Fibroblast of villous mesenchyme (primary cell): Measurements from ENCODE around the gene CNST. TPM values are rescaled to one million over a fixed set of nuclear protein-coding genes. Genes with fewer than 3 reads are reported as not detected.
"Not testable (repeated sequence)": the region's sequence is repeated elsewhere in the genome, so short reads cannot be mapped to it uniquely, and the experiment has no call there.

ENCODE experiments used
- DNase-seq: peaks from one replicate; pipeline ENCODE4 v3.0.0-alpha.2; 2010; ENCODE audit warnings: low read depth
- H3K4me3 ChIP-seq: 2 replicates; pipeline ENCODE4 v1.5.1; 2011; ENCODE audit warnings: low read depth, mild to moderate bottlenecking, low read length
- total RNA-seq: library from RNA; depleted of rRNA; stranded (reverse); fragments of >200 nt; gene quantifications from 2 replicates; pipeline ENCODE4 v1.2.3, GENCODE V29; 2012
- TF ChIP-seq, protein P1 (sequence below): IDR thresholded peaks from 2 replicates; pipeline ENCODE4 v1.5.1; 2012; ENCODE audit warnings: low read depth, mild to moderate bottlenecking, low read length; ENCODE audit not compliant: insufficient read depth

Gene CNST
- total RNA-seq, 1 donor: 44.0 TPM

DNA sequence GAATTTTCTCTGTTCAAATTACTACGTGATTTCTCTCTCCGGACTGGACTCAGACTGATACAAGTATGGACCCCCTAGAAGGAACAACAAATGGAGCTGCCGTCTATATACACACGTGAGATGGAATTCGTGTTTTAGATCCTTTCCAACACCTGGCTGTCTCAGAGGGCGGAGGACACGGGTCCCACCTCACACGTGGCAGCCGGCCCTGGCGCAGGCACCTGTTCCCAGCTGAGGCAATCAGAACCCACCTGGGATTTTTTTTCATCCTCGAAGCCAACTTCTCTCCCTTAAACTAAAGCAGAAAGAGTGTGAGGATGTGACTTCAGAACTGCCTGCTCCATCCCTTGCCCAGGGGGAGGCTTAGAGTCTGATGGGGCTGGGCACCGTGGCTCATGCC lies 123.8 kb downstream of the CNST start:
- H3K4me3 ChIP-seq: no peak overlapping the region
- TF ChIP-seq, protein P1, sequence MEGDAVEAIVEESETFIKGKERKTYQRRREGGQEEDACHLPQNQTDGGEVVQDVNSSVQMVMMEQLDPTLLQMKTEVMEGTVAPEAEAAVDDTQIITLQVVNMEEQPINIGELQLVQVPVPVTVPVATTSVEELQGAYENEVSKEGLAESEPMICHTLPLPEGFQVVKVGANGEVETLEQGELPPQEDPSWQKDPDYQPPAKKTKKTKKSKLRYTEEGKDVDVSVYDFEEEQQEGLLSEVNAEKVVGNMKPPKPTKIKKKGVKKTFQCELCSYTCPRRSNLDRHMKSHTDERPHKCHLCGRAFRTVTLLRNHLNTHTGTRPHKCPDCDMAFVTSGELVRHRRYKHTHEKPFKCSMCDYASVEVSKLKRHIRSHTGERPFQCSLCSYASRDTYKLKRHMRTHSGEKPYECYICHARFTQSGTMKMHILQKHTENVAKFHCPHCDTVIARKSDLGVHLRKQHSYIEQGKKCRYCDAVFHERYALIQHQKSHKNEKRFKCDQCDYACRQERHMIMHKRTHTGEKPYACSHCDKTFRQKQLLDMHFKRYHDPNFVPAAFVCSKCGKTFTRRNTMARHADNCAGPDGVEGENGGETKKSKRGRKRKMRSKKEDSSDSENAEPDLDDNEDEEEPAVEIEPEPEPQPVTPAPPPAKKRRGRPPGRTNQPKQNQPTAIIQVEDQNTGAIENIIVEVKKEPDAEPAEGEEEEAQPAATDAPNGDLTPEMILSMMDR: no peak
- DNase-seq: no peak

DNA sequence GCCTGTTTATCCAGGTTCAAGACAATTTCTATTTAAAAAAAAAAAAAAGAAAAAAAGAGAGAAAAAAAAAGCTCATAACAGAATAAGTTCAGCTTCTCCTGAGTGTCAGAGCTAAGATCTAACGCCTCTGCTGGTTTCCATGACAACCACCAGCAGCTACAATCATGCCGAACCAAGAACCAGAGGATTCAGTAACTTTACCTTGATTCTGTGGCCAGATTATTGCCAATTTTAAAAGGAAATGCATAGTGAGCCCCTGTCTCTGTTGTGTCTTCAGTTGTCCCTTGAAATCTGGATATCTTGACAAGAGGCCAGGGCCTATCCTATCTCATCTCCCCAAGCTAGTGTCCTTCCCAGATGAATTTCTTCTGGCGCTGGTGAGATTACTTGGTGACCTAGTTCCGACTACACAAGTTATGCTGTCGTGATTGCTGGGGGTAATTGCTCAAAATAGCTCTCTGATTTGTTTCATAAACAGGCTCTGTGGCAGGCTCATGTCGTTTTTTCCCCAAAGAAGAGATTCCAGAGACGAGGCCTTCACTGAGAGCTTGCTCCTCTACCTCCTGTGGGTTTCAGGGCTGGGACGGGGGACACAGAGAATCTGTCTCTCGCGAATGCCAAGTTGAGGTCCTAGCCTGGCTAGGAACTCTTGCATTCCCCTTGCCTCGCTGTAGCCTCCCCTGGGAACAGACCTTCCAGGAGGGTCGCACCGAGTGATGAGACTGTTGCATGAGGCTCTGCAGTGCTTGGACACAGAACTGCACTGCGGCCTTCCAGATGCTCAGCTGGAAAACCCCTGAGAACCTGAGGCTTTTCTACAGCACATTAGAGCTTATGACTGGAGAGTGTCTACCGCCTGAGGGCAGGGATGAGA lies 125.6 kb downstream of the CNST start:
- TF ChIP-seq, protein P1: no peak
- no peak for DNase-seq

DNA sequence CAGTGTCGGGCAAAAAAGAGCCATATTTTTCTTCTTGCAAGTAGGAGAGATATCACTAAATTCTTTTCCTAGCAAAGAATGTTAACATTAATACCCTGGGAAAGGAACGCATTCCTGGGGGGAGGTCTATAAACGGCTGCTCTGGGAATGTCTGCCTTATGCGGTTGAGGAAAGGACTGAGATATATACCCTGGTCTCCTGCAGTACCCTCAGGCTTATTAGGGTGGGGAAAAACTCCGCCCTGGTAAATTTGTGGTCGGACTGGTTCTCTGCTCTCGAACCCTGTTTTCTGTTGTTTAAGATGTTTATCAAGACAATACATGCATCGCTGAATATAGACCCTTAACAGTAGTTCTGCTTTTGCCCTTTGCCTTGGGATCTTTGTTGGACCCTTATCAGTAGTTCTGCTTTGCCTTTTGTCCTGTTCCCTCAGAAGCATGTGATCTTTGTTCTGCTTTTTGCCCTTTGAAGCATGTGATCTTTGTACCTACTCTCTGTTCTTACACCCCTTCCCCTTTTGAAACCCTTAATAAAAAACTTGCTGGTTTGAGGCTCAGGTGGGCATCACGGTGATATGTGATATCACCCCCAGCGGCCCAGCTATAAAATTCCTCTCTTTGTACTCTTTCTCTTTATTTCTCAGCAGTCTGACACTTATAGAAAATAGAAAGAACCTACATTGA lies 128.1 kb downstream of the CNST start:
- DNase-seq, H3K4me3 ChIP-seq: not testable (repeated sequence)

More for the DNA sequence above, 125.6 kb downstream of the CNST start:
- H3K4me3 ChIP-seq: no peak overlapping the region

DNA sequence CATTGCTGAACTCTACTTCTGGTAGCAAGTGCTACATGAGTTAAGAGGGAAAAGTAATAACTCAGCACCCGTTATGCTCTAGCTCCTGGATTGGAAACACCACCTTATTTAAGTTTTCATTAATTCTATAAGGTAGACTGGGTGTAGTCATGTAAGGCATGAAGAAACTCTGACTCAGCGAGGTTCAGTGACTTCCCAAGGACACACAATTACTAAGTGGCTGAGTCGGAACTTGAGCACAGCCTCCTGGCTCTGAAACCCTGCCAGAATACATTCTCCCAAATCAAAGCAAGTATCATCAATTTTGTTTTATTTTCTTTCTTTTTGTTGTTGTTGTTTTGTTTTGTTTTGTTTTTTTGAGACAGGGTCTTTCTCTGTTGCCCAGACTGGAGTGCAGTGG lies 128.9 kb downstream of the CNST start:
- no peak for DNase-seq
- TF ChIP-seq, protein P1: no peak

DNA sequence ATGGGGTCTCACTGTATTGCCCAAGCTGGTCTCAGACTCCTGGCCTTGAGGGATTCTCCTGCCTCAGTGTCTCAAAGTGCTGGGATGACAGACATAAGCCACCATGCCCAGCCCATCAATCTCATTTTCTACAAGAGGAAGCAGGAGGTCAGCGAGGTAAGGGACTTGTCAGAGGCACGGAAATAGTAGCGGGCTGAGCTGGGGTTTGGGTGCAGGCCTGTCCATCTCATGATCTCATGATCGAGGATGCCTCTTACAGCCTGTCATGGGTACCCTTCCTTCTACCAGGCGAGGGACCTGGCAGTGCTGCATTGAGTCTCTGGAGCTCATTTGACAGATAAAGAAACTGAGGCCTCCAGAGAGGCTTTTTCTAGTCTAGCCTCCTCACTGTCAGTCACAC lies 129.4 kb downstream of the CNST start:
- TF ChIP-seq, protein P1: no peak
- no peak overlapping the region for H3K4me3 ChIP-seq
- no peak for DNase-seq

More for the DNA sequence above, 128.9 kb downstream of the CNST start:
- no peak overlapping the region for H3K4me3 ChIP-seq

DNA sequence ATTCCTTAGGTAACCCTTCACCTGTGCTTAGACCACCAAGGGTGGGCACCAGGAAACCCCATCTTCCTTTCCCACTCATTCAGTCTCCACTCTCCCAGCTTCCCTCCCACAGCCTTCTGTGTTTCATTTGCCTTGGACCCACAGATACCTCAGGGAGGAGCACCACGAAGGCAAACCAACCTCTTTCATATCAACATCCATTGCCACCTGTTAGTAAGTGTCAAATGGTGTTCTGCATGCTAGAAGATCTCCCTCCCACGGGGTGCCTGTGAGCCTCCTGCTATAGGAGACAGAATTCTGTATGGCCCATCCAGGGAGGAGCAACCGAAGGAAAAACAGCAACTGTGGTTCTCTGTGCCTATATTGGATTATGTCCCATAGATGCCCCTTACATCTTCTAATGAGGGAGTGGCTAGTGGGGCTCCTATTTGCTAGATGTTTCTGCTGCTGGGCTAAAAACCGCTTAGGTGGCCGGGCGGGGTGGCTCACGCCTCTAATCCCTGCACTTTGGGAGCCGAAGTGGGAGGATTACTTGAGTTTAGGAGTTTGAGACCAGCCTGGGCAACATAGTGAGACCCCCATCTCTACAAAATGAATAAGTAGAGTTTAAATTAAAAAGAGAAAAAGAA lies 132.3 kb downstream of the CNST start:
- TF ChIP-seq, protein P1: no peak
- no peak for DNase-seq
- peak overlapping the region; percentile 44 for H3K4me3 ChIP-seq
